SHP77 treated with DMSO at 0.1 percent for 48 hours (cell line): Measurements from ENCODE around the gene FYTTD1.

Experiments used
- DNase-seq: peaks from one replicate; lab custom pipeline; 2025; lab: John Stamatoyannopoulos, UW

The FYTTD1 gene

GRCh38 chr3:197836244-197836643 lies 86.6 kb downstream of the FYTTD1 start:
- DNase-seq = no peak
